Measurements from ENCODE around the gene KDM3A.

KDM3A gene, protein sequence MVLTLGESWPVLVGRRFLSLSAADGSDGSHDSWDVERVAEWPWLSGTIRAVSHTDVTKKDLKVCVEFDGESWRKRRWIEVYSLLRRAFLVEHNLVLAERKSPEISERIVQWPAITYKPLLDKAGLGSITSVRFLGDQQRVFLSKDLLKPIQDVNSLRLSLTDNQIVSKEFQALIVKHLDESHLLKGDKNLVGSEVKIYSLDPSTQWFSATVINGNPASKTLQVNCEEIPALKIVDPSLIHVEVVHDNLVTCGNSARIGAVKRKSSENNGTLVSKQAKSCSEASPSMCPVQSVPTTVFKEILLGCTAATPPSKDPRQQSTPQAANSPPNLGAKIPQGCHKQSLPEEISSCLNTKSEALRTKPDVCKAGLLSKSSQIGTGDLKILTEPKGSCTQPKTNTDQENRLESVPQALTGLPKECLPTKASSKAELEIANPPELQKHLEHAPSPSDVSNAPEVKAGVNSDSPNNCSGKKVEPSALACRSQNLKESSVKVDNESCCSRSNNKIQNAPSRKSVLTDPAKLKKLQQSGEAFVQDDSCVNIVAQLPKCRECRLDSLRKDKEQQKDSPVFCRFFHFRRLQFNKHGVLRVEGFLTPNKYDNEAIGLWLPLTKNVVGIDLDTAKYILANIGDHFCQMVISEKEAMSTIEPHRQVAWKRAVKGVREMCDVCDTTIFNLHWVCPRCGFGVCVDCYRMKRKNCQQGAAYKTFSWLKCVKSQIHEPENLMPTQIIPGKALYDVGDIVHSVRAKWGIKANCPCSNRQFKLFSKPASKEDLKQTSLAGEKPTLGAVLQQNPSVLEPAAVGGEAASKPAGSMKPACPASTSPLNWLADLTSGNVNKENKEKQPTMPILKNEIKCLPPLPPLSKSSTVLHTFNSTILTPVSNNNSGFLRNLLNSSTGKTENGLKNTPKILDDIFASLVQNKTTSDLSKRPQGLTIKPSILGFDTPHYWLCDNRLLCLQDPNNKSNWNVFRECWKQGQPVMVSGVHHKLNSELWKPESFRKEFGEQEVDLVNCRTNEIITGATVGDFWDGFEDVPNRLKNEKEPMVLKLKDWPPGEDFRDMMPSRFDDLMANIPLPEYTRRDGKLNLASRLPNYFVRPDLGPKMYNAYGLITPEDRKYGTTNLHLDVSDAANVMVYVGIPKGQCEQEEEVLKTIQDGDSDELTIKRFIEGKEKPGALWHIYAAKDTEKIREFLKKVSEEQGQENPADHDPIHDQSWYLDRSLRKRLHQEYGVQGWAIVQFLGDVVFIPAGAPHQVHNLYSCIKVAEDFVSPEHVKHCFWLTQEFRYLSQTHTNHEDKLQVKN (N-terminal part only)

DNA sequence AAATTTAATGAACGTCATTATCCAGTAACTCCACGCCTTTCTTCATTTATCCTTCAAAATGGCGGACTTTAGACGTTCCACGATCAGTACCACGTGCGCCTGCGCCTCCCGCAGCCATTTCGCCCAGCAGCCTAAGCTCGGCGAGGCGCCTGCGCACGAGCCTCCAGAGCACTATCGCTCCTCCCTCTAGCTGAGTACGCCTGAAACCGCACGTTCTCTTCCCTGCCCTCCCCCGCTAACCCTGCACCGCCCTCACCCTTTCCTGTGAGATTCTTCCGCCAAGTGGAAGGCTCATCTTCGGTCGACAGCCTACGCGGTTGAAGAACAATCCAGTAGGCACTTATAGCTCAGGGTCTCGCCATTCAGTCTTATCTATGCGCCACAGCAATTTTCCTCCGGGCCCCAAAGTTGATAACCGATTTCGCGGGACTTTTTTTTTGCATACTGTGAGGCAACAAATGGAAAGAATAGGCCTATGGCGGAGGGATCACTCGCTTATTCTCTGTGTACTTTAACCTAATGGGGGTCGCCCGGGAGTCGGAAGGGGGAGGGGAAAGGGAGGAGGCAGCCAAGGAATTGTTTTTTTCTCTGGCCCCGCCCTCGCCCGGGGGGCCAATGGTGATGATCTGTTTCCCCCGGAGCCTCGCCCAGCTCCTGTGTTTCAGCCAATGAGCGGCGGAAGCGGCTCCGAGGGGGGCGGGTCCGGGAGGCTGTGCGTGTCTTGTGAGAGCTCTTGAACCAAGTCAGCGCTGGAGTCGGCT is at the start of gene KDM3A:
Gene KDM3A (plus strand): TSS at position 741 of the 761 bp plus-strand sequence. CDS start 677 bp downstream, outside the sequence.
- peak; percentile 99 for DNase-seq

DNA sequence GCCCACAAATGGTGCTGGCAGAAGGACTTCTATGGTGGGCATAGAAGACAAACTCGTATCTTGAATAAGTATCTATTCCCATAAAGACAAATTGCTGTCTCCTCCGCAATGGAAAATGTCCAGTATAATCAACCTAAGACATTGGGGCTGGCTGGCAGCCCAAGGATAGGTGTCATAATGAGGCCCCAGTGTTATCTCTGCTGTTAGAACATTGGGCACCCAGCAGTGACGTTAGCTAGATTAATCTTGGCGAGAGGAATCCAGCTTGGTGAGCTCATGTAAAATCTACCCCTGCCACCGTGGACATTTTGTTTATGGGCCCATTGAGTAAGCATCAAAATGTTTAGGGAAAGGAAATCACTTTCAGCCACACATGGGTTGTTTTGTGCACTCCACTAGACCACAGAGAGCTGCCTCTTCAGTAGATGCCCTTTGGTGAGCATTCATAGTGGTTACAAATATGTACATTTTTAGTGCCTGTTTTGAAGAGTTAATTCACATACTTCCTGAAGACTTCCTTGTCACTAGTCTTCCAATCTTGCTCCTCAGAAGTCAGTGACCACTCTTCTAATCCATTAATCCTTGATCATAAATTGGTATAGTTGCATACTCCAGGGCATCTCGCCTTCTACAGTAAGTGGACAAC is 48.2 kb upstream of the KDM3A start:
- no peak for DNase-seq

- DNase-seq = no peak
These were observed 47.4 kb upstream of the KDM3A start for GRCh38 chr2:86393521-86394491.

- DNase-seq = peak; percentile 47
These were observed 44.8 kb upstream of the KDM3A start for GRCh38 chr2:86396291-86396785.

GRCh38 chr2:86397986-86398385 is 43.2 kb upstream of the KDM3A start:
- DNase-seq = no peak

- DNase-seq = no peak
These were observed 42.4 kb upstream of the KDM3A start for GRCh38 chr2:86398500-86399474.

GRCh38 chr2:86400321-86400720 is 40.9 kb upstream of the KDM3A start:
- DNase-seq = no peak

DNA sequence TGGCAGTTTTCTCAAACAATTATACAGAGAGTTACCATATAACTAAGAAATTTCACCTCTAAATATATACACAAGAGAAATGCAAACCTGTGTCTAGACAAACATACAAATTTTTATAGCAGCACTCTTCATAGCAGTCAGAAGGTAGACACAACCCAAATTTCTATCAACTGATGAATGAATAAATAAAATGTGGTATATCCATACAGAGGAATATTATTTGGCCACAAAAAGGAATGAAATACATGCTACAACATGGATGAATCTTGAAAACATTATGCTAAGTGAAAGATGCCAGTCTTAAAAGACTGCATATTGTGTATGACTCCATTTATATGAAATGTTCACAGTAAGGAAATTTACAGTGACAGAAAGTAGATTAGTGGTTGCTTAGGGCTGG is 30.6 kb upstream of the KDM3A start:
- no peak for DNase-seq

GRCh38 chr2:86411396-86411795 is 29.8 kb upstream of the KDM3A start:
- no peak for DNase-seq

DNA sequence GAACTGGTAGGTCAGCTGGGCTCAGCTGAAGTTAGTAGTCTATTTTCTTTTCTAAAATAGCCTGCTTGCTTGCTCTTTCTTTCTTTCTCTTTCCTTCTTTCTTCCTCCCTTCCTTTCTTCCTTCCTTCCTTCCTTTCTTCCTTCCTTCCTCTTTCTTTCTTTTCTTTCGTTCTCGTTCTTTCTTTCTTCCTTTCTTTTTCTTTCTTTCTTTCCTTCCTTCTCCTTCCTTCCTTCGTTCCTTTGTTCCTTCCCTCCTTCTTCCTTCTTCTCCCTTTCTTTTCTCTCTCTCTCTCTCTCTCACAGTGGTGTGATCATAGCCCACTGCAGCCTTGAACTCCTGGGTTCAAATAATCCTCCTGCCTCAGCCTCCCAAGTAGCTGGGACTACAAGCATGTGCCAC is 29.2 kb upstream of the KDM3A start:
- DNase-seq = no peak

DNA sequence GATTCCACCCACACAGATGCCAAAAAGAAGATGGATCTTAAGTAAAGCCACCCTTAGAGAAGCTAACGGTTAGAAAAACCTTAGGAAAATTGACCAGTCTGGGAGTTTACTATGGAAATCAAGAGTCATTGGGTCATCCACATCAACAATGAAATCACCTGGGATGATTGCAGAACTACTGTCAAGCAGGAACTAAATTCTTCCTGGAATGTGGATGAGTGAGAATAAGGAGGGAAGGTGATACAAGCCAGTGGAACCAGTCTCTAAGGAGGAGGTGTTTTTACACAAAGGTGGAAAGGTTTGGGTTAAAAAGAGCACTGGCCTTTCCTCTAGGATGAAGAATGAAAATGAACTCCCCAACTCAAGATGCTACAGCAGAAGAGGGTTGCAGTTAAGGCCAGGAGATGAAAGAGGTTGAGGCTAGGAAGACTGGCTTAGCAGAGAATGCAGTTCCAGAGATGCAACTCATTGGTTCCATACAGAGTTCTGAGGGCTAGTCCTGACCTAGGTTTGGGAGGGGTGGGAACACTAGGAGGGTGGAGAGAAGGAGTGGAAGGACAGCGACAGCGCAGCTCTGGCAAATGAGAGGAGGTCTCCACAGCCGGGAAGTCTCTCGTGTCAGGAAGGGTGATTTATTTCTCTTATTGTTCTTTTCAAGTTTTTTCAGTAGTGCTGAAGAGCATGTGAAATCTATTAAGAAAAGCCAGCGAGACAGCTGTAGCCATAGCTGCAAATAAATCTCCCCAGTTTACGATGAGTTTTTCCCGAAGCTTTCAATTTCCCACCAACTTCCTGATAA is 27.7 kb upstream of the KDM3A start:
- peak; percentile 18 for DNase-seq

GRCh38 chr2:86414996-86415395 is 26.2 kb upstream of the KDM3A start:
- DNase-seq = no peak

DNA sequence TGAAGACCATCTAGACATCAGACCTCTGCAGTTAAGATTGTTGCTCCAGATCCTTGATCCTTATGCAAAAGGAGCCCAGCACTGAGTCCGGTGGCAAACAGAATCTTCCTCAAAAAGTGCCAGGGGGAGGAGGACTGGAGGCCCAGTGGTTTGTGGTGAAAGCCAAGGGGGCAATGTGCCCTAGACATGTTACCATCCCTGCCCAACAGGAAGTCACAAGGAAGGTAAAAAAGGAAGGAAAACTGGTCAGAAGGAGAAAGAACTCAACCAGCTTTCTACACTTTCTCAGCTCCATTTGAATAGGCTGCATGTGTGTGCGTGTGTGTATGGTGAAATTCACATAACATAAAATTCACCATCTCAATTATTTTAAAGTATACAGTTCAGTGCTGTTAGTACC is 25.0 kb upstream of the KDM3A start:
- DNase-seq = no peak

DNA sequence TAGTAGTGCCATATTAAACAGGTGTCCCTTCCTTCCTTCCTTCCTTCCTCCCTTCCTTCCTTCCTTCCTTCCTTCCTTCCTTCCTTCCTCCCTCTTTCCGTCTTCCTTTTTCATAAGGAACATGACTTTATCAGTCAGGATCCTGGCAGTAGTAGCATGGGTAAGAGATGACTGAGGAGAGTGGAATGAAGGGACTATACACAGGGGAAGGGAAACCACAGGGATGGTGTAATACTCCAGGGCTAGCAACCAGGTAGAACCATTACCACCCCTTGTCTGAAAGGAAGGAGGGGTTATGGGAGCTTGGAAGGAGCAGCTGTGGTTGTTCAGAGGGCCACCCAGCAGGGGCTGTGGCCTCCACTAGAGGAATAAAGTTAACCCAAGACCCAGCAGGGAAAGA is 23.2 kb upstream of the KDM3A start:
- DNase-seq = no peak

DNA sequence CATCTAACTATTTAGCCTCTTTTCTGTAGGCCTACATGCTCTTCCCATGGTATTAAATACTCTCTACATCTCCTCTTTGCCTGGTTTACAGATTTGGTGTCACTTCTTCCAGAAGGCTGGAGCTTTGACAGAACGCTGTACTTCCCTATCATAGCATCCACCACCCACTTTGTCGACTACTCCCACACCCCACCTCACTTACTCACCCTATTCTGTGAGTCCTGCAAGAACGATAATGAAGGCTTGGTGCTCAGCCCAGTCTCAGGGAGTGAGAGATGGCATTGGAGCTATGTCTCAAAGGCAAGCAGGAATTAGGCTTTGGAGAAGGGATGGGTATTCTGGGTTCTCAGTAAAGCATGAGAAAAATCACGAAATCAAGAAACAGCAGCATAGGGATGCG is 20.3 kb upstream of the KDM3A start:
- DNase-seq = no peak

DNA sequence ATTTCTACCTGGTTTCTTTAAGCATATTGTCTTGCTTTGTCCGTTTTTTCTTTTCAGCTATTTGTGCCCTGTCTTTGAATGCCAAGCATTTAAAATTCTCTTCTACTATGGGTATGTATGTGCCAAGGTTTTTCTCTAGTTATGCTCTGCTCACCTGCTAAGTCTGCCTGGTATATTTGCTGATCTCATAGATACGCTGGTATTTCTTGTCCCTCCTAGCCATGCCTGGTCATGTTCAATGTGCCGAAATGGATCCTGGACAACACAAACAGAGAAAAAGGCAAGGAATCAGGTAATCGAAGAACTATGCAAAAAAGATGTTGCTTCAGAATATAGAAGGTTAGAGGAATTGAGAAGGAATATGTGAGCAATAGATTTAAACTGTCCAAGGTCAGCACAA is 14.9 kb upstream of the KDM3A start:
- no peak for DNase-seq

- DNase-seq = no peak
These were observed 11.8 kb upstream of the KDM3A start for GRCh38 chr2:86429335-86429734.

DNA sequence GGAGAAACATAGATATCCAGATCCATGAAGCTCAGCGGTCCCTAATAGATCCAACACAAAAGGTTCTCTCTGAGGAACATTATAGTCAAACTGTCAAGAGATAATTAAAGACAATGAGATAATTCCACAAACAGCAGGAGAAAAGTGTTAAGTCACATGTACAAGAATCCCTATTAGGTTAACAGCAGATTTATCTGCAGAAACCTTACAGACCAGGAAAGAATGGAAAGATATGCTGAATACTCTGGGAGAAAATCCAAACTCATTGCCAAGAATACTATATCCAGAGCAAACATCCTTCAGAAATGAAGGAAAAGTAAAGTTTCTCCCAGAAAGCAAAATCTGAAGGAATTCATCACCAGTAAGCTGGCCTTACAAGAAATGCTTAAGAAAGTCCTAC is 10.8 kb upstream of the KDM3A start:
- no peak for DNase-seq

All from NCI-H2227 treated with DMSO at 0.1 percent for 48 hours (cell line).